GM18873 (cell line): ENCODE results near the gene NRM.
"Not testable (repeated sequence)": the region's sequence is repeated elsewhere in the genome, so short reads cannot be mapped to it uniquely, and the experiment has no call there.

ENCODE experiments used
- ATAC-seq: cut with Tn5 transposase; IDR thresholded peaks from one replicate; pipeline ENCODE4 v1.9.1; 2021; ENCODE audit warnings: mild to moderate bottlenecking, moderate library complexity, moderate number of reproducible peaks; ENCODE audit not compliant: unreplicated experiment, low FRiP score

The NRM gene

DNA sequence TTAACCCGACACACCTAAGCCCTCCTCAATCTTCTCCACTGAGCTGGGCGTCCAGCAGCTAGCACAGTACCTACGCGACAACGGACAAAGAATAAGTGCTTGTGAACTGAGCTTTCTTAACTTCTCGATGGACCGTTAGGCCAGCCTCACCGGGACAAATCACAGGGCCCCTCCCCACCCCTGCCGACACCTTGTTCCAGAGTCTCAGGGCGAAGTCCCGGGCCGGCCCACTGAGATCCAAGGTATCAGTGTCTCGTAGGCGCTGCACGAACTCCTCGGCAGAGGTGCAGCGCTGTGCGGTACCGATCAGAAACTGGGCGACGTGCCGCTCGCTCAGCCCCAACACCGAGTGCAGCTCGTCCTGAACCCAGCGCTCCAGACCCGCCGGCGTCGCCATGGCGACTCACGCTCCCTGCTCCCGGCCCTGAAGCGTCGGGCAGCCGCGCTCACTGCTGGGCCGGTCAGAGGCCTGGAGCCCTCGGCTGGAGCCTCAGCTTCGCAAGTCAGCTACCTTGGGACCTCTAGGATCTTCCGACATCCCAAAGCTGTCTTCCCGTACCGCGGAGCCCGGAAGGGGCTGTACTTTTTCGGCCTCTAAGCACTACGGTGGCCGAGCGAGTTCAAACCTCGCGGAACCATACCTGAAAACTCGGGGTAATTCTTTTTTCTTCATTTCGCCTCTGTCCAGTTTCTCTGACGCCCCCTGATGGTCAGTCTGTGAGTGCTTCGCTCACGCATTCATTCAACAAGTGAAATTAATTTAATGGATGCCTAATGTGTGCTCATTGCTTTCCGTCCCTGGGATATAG, 18.1 kb downstream of the NRM start, which contains the start of gene DHX16:
Gene DHX16, minus strand, starts transcription at position 562 of the 809 bp plus-strand sequence. Its CDS starts 165 bp downstream, at position 397.
- ATAC-seq = peak; percentile 65

DNA sequence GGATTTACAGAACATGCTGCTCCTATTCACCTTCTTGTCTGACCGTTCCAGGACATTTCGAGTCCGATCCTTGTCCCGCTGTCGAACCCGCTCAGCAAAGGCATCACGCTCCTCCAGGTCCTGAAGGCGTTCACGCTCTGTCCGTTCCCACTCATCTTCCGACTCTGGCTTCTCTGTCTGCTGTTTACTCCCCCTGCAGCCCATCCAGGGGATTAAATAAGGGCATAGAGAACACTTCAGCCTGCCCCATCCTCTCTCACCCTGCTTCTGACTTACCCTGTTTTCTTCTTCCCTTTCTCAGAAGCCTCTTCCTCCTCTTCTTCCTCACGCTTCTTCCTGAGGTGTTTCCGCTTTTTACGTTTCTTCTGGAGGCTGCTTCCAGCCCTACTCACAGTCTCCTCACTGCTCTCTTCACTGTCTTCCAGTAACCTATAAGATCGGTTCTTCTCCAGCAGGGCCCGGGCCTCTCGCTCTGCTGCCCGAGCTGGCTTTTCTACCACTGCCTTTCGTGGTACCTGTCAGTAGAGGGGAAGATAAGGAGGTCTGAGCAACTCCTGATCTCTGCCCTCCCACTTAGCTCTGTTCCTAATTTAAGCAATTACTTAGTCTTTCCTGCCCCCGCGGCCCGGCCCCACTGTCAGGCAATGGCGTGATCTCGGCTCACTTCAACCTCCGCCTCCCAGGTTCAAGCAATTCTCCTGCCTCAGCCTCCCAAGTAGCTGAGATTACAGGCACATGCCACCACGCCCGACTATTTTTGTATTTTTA, 19.8 kb downstream of the NRM start:
- no peak for ATAC-seq

DNA sequence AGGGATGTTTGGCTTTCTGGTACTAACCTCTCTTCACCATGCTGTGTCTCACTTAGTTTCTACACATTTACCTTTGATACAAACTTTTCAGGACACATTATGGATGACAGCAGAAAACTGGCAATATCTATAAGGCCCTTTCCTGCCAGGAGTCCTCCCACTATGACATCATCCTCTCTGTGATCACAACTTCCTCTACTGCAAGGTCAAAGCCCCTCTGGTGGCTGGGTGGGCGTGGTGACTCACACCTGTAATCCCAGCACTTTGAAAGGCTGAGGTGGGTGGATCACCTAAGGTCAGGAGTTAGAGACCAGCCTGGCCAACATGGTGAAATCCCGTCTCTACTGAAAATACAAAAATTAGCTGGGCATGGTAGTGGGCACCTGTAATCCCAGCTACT, 24.5 kb downstream of the NRM start:
- ATAC-seq = not testable (repeated sequence)

DNA sequence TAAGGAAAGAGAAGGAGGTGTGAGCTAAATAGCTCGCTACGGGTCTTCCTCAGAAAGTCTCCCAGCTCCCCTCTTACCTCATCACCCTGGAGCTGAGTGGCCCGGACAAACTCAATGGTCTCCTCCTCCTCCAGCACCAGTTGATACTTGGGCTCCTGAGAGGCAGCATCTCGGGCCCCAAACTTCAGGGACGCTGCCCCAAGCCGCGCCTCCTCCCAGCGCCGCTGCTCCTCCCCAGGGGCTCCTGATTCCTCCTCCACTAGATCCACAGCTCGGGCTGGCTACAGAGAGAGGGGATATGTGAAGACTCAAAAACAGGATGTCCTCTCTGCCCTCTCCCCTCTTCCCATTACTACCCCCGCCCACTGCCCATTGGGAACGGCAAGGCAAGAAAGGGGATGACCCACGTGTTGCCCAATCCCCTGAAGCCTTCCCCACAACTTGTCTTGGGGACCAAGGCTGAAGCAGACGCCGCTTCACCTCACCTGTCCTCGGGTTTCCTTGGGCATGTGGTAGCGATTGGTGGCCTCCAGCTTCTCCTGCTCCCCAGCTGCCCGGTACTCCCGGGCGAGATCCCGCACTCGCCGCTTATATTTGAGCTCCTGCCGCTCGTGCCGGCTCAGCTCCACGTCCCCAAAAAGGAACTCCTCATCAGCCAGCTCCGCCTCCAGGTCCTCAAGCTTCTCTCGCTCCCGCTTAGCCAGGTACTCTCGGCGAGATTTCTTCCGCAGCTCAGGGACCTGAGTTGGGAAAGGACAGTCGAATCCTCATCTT, 25.6 kb downstream of the NRM start:
- ATAC-seq = no peak

DNA sequence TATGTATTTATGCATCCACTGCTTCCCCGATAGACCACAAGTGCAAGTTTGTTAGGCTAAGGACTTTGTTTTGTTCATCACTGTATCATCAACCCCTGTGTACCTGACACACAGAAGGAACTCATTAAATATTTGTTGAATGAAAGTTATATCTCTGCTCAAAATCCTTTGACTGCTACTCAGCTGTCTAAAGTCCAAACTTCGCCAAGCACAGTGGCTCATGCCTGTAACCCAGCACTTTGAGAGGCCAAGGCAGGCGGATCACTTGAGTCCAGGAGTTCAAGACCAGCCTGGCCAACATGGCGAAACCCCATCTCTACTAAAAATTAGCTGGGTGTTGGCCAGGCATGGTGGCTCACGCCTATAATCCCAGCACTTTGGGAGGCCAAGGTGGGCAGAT, 32.9 kb downstream of the NRM start:
- ATAC-seq = not testable (repeated sequence)

DNA sequence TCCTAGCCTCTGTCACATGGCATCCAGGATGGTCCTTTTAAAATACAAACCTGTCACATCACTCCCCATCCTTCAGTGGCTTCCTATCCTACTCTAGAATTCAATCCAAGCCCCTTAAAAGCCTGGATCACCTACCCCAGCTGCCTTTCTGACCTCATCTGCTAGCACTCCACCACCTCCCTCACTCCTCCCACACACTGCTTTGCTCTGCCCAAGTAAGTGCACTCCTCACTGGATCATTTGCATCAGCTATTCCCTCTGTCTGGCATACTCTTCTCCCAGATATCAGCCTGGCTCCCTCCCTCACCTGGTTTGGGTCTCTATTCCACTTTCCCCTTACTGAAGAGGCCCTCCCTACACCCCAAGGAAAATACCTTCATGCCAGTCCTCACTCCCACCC, 33.3 kb downstream of the NRM start:
- no peak for ATAC-seq

DNA sequence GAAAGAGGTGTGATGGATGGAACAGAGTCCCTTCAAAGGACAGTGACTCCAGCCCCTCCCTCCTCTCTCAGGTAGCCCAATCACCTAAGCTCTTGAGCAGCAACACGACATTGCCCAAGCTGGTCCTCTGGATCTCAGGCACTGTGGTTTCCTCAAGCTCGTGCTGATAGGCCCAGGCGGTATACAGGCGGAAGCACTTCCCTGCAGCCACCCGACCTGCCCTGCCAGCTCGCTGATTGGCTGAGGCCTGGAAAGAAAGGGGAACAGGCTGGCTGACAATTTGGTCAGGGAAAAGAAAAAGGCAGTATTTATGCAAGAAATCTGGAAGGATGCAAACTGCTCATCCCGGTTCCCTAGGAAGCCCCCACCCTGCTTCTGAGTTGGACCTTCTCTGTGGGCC, 34.3 kb downstream of the NRM start:
- ATAC-seq = no peak

DNA sequence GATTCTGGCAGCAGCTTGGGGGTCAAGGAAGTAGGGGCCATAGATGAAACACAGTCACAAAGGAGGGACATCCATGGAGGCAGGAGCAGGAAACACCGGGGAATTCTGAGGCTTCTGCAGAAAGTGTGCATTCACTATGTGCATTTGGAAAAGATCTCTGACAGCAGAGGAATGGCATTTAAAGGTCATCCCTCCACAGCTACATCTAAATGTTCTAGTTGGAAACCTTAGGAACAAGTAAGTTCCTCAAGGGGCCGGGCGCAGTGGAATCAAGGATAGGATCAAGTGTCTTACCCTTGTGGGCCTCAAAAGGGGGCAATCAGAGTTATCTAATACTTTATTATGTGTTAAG, 35.1 kb downstream of the NRM start:
- no peak for ATAC-seq

DNA sequence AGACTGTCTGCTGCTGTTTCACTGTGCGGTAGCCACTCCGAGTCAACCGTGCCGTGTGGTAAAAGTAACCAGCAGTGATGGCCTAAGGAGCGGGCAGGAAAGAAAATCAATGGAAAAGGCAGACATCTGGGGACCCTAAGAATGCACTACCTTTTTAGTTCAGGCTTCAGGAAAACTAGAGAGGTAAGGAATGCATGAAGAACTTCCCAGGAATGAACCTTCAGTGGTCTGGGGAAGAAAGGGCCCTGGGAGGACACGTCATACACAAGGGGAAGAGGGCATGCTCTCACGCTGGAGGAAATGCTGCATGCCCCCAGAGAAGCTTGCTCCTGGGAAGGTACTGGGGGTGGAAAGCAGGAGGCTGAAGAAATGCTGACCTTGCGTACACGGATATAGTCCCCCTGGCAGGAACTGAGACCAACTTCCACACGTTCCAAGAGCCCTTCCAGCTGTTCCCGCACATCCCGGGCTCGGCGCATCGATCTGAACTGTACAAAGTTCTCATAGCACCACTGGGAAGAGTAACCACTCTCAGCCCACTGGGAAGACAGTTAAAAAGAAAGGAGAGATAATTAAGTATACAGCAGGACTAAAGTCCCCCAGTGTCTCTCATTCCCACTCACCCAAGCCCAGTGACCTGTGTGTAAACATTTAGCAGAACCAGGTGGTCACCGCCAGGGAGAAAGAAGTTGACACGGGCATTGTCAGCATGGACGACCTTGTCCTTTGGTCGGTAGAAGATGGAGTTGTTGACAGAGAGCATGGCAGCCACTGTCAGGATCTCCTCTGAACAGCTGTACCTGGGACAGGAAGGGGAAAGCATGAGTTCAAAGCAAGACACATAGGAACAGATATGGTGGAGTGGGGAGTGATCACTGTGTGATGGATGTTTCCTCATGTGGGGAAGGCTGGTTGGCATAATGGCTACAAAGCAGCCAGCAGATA, 35.7 kb downstream of the NRM start:
- ATAC-seq = no peak

DNA sequence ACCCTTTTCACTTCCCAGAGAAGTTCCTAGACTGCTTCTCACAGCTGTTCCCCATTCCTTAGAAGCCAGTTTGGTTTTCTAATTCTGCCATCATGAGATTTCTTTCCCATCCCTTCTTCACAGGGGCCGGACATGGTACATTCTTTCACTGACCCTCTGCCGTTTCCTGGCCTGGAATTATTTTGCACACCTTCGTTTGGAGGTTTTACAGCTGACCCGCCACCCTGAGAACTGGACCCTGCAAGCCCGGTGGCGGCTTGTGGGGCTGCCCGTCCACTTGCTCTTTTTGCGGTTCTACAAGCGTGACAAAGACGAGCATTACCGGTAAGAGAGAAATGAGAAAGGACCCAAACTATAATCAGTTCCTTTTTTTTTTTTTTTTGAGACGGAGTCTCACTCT, 39.6 kb downstream of the NRM start:
- no peak for ATAC-seq

DNA sequence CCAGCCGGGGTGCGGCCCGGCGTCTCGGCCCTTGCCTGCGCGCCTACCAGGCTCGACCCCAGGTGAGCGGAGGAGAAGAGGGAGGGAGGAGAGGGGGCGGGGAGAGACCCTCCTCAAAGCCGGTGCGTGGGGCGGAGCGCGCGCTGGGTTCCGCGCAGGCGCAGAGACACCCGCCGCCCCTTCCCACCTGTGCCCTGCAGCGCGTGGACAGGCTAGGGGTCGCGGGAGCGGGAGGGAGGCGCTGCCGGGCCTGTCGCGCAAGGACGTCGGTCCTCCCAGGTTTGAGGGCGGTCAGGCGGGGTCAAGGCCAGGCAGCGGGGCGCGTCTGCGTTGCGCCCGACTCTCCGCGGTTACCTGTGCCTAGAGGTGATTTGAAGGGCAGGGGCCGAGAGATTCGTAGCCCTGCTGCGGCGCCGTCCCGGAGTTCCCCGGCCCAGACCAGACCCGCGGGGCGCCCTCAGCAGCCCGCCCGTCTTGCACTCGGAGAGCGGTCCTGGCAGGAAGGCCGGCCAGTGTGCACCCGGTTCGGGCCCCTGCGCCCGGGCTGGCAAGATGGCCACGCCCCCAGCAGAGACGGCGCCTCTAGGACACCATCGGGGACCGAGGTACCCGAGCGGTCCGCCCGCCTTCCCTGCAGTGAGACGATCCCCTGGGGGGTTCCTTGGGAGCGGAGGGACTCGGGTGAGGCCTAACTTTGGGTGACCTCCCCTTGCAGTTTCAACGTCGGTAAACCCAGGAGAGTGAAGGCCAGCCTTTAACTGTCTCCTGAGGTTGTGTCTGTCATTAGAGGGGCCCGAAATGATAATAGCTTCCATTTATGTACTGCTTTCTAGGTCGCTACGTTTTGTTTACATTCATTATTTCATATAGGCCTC, 43.3 kb downstream of the NRM start:
- peak; percentile 37 for ATAC-seq

DNA sequence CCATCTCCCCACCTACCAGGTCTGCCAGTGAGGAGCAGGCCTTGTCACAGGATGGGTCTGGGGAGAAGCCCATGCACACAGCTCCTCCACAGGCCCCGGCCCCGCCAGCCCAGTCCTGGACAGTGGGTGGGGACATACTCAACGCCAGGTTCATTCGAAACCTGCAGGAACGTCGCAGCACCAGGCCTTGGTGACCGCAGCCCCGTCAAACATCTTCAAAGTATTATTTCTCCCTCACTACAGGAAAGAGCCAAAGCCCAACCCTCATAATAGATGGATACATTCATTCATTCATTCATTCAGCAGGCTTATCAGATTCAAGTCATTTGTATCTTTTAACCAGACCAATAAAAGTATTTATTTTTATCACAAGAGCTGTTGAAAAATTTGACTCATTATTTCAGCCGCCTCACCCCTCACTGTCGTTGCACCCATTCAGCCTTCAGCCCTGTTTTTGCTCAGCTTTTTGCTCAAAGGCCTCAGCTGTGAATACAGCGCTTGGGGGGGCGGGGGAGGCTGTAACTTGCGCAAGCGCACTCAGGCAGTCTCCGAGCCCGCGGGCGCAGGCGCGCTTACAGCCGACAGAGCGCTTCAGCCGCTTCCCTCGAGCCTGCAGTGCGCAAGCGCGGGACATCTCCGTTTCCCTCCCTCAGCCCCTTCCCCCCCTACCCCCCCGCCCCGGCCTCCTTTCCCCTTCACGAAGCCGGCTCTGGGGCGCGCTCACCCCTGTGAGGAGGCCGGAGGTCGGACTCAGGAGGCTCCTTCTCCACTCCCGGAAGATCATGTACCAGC, 44.1 kb downstream of the NRM start, which contains the start of gene C6orf136:
Gene C6orf136, plus strand, starts transcription at position 684 of the 792 bp plus-strand sequence. Its CDS starts 99 bp downstream, at position 783.
- ATAC-seq = peak; percentile 38

DNA sequence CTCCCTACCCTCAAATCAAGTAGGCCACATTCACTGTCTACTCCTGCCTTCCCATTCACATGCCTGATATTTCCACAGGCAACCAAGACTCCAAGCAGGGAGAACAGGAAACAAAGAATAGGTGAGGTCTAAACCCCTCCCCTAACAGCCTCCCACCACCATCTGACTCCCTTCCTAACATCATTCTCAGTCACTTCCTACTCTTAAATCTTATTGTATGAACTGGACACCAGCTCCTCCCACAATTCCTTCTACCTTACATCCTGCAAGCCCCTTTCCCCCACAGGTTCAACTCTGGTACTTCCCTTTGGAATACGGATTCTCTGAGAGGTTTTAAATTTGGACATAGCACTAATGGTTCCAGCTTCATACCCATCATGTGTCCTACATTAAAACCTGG, 44.8 kb downstream of the NRM start:
- no peak for ATAC-seq

DNA sequence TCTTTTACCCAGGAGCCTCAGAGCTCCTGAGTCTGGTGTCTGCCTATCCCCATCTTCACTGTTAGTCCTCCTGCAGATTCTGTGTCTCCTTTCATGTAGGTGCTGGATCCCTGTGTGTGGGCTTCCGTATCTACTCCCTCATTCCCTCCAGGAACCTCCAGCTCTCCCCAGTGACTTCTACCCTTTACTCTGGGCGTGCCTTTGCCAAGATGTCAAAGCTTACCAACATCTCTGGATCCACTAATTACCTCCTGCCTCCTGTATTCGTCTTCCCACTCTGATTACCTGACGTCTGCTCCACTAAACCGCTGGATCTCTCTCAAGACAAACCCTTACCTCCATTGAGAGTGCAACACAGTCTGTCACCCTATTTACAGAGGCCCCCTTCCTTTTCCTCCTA, 46.0 kb downstream of the NRM start:
- no peak for ATAC-seq

DNA sequence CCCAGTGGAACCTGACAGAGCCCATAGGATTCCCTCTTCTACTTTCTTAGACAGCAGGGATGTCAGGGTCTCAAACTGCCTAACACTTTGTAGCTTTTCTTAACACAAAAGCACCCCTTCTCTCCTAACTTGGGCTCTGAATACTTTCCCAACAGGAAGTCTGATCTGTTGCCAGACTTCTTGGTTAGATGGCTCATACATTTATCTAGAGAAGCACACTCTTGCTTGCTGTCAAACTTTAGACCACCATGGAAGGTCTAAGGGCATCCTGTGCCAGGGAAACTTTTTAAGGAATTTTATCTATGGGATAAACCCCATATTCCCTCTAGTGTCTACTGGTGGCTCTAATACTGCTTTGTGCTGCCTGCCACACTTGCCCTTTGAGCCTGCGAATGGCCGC, 47.1 kb downstream of the NRM start:
- no peak for ATAC-seq

DNA sequence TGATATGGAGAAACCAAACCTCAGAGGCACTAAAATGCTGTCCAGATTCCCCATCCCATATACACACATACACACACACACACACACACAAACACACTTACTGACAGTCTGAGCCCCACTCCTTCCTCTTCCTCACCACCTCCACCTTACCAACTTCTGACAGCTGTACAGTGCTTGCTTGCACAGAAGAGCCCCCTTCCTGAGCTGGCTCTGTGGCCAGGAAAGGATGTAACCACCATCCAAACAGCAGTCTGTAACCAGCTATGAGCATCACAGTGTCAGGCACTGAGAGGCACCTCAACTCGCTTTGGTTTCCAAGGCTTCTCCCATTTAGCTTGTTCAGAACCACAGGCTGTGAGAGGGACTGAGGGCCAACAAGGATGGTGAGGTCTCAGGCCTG, 49.7 kb downstream of the NRM start:
- ATAC-seq = no peak

DNA sequence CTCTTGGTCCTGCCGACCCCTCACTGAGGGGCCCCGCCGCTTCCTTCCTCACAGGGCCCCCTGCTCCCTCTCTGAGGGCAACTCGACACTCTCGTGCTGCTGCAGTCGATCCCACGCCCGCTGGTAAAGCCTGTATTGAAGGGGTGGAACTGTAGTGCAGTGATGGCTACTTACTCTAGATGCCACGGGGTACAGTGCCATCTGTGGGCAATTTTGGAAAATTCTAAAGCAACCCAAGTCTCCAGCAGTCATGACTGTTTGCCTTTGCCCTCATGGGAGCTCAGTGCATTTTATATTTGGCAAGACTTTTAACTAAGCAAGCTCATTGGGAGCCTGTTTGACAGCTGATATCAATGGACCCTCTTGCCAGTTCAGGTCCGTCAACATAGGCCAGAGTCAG, 50.3 kb downstream of the NRM start:
- no peak for ATAC-seq
